KBM-7 (cell line): ENCODE measurements around the gene SYCP2.
A peak's percentile ranks its signal among the peaks of the same experiment; 100 is the strongest.
"Not testable (repeated sequence)": the region's sequence is repeated elsewhere in the genome, so short reads cannot be mapped to it uniquely, and the experiment has no call there.

Source experiments
- DNase-seq: peaks from one replicate; pipeline ENCODE4 v3.0.0-alpha.2; 2015
- in situ Hi-C: fragments of 300-500 bp; cut with MboI; formaldehyde crosslinking; loops from 2 replicates; pipeline ENCODE4 v1.14.3; 2020; ENCODE audit warnings: low sequenced_read_pairs, low pct_unique_long_range_greater_than_20kb, mixed read lengths

The SYCP2 gene

DNA sequence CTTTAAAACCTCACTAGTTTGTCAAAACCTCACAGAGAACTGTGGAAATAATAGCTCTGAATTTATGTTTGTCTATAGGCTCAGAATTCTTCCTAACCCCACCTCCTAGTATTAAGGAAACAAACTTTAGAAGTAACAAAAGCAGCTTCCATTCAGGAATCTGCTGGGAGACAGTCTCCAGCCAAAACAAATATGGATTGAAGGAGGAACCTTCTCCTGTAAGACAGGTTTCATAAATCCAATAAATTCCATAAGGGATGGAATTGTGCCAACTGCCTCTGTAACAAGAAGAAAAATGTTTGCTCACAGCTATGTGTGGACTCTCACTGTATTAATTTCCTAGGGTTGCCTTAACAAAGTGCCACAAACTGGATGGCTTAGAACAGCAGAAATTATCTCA is 7.5 kb downstream of the SYCP2 start:
- no peak for DNase-seq

DNA sequence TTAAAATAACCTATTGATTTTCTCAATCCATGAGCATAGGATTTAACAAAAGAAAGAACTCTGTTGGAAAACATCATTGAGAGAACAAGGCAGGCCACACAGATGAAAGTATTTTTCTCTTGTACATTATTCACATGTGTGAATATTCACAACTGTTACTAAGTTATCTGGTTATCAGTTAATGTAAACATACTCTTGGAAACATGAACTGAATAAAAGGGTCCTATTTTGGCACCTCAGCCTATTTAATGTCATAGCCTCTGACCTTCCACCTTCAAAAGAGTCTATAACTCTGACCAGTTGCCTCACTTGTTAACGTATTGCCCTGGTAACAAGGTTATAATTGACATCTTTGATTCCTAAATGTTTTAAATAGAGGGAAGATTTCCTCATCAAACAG is 8.1 kb downstream of the SYCP2 start:
- DNase-seq, result no peak
- in situ Hi-C loops, result no loop called here

More for the DNA sequence above, 7.5 kb downstream of the SYCP2 start:
- in situ Hi-C loops, result no loop called here

DNA sequence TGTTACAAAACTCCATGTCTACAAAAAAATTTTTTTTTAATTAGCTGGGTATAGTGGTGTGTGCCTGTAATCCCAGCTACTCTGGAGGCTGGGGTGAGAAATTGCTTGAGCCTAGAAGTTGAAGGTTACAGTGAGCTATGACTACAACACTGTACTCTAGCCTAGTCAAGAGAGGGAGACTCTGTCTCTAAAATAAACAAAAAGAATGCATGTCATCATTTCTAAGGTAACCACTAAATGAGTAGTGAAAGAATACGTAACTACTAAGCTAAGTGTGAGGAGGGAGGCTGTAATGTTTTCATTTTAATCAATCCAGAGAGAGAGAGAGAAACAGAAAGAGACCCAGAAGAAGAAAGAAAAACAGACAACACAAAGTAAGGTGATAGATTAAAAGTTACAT is 9.9 kb downstream of the SYCP2 start:
- DNase-seq, result no peak
- in situ Hi-C loops, result no loop called here

DNA sequence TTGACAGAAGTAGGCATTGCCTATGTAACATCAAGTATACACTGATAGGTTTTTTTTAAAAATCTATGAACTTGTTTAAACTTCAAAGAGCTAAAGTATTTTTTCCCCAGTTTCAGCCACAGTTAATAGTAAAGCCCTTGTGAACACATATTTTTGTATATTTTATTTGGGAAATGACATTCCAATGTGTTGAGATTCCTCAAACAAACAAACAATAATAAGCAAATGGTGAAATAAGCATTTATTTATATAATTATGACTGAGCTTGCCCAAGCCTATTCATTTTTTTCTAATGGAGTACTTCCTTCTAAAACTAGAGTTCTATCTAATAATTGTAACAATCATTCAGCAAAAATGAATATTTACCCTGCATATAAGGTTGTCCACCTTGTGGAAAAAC is 12.5 kb downstream of the SYCP2 start:
- in situ Hi-C loops, result no loop called here
- no peak for DNase-seq

DNA sequence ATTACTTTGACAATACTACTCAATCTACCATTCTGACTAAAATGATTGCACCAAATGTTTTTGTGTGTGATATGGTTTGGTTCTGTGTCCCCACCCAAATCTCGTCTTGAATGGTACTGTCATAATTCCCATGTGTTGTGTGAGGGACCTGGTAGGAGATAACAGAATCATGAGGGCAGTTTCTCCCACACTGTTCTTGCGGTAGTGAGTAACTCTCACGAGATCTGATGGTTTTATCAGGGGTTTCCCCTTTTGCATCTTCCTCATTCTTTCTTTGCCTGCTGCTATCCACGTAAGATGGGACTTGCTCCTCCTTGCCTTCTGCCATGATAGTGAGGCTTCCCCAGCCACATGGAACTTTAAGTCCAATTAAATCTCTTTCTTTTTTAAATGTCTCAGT is 20.8 kb downstream of the SYCP2 start:
- in situ Hi-C loops, result no loop called here
- peak; percentile 75 for DNase-seq

DNA sequence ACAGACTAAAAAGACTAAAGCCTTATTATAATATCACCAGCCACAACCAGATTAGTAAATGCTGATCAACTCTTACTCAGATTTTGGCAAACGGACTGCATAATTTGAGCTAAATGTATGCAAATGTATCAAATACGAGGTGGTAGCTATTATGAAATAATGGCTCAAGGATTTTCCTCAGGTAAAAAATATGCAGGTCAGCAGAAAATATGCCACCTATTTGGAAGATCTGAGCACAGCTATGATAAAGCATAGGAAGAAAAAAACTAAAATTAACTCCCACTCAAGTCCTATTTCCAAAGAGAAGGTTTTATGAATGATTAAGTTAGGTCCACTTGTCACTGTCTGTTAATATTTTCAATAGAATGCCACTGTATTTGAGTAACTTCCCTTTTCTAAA is 22.4 kb downstream of the SYCP2 start:
- no peak for DNase-seq
- in situ Hi-C loops, result no loop called here

DNA sequence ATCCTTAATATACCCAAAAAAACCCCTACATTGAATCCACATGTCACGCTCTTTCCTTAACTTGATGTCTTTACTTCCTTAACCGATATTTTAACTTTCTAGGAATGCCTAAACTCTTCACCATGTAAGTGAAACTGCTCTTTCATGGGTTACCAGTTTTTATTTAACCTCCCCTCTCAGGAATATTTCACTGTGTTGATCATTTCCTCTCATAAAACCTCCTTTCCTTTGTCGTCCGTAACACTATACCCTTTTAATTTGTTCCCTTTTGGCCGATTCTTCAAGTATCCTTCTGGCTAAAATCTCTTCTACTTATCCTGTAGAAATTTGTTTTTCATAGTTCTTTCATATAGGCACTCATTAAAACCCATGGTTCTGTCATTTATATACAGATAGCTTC is 24.6 kb downstream of the SYCP2 start:
- no peak for DNase-seq

DNA sequence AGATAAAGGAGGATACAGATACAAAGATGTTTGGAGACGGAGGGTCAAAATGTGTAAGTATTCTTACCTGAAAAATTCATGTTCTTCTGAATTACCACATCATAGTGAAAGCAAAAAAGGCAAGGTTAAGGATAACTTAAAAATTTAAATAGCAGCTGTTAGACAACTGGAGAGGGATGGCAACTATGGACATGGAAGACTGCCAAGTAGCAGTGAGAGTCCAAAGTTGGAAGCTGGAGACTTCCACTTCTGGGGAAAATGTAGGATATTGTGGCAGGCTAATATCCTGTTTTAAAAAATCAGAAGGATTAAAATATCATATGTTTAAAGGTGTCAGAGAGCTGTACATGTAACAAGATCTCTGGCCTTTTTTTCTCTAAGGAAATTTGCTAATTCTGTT is 29.8 kb downstream of the SYCP2 start:
- DNase-seq, result no peak
- in situ Hi-C loops, result no loop called here

More for the DNA sequence above, 24.6 kb downstream of the SYCP2 start:
- in situ Hi-C loops, result no loop called here

DNA sequence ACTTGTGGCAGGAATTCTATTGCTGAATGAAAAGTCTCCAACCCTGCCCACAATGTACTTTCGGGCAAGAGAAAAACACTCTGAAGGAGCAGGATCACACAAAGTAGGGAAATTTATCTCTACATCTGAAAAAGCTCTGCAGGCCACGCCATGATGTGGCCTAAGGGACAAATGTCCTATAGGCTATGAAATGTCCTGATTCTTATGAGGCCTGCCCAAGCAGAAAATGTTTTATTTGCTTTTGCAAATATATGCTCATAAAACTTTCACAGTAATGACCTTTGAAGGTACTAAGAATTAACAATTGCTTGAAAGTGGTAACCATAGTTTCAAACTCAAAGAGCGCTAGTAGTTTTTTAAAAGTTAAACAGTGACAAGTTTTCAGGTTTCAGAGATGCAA is 31.0 kb downstream of the SYCP2 start:
- in situ Hi-C loops, result no loop called here
- DNase-seq, result no peak

DNA sequence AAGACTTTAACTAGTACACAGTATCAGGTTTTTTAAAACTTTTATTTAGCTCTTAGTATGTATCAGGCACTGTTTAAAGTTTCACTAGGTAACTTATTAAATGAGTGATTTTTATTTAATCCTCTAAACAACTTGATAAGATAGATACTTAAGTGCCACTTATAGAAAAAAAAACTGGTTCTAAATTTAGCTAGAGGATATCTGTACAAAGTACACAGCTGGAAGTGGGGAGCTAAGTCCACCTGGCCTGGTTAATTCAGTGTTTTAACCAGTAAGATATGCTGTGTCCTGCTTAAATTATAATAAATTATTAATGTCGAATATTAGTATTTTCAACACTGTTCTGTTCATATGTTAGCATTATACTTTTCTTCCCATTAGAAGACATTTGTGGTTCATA is 37.5 kb downstream of the SYCP2 start:
- in situ Hi-C loops, result no loop called here
- DNase-seq, result no peak

DNA sequence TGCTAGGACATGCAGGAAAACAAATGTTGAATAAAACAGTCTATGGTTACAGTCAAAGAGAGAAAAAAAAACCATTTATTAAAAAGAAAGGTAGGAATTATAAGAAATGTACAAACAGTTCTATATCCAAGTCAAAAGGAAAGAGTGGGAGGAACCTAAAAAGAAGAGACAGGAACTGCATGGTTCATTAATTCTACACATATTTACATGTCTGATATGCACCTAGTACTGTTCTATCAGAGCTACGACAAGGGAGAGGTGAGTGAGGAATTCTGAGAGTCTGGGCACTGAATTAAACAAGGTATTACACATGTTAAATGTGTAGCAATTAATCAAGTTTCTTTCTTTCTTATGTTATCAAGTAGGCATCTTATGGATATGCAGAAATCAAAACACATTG is 41.9 kb downstream of the SYCP2 start:
- in situ Hi-C loops, result no loop called here
- peak; percentile 1 for DNase-seq

DNA sequence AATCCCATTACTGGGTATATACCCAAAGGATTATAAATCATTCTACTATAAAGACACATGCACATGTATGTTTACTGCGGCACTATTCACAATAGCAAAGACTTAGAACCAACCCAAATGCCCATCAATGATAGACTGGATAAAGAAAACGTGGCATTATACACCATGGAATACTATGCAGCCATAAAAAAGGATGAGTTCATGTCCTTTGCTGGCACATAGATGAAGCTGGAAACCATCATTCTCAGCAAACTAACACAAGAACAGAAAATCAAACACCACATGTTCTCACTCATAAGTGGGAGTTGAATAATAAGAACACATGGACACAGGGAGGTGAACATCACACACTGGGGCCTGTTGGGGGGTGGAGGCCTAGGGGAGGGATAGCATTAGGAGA is 43.4 kb downstream of the SYCP2 start:
- in situ Hi-C loops, DNase-seq: not testable (repeated sequence)

DNA sequence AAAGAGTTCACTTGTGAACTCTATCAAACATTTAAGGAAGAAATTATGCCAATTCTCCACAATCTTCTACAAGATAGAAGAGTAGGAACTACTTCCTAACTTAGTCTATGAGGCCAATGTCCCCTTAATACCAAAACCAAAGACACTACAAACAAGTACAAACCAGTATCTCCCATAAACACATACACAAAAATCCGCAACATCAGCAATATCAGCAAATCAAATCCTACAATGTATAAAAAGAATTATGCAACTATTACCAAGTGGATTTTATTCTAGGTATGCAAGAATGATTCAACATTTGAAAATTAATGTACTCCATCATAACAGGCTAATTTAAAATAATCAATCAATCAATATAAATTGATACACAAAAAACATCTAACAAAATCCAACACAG is 45.4 kb downstream of the SYCP2 start:
- in situ Hi-C loops, result no loop called here
- DNase-seq, result no peak

DNA sequence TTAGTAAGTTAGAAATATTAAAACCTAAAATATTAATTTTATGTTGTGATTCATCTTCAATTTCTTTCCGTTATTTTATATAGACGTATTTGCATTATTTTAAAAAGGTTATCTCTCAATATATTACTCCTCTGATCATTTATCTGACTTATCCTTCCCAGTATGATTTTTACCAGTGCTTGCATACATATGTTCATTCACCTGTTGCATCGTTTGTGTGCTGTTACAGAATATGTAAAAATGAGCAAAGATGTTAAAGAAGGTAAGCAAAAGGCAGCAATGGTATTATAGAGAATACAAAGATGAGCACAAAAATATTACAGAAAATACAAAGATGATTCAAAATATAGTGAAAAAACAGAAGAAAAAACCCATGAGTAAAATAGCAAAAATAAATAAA is 48.9 kb downstream of the SYCP2 start:
- in situ Hi-C loops, result no loop called here
- DNase-seq, result no peak

DNA sequence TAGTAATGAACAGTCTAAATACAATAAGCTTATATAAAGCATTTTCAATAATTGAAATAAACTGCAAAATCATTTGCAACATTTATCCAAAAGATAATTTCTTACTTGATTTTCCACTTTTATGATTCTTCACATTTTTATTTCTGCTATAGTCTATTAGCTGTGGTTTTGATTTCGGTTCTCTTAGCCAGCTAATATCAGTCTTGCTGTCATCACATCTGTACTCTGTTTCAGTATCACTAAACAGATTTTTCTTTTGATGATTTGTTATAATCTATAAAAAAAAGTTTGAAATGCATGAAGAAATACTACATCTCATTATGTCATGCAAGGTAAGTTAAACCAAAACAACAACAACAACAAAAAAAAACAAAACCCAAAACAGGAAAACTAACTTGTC is 53.2 kb downstream of the SYCP2 start:
- in situ Hi-C loops, result no loop called here
- no peak for DNase-seq

DNA sequence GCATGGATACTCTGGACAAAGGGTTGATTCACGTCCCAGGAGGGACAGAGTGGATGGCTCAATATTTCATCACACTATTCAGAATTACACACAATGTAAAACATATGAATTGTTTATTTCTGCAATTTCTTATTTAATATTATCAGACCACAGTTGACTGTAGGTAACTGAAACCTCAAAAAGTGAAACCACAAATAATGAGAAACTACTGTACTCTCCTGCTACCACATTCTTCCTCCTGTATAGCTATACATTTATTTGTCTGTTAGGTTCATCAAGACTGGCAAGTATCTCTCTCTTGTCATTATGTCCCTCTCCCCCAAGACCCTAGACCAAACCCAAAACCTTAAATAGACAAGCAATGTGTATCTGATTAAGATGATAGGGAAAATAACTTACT is 60.0 kb downstream of the SYCP2 start:
- DNase-seq, result no peak
- in situ Hi-C loops, result no loop called here

DNA sequence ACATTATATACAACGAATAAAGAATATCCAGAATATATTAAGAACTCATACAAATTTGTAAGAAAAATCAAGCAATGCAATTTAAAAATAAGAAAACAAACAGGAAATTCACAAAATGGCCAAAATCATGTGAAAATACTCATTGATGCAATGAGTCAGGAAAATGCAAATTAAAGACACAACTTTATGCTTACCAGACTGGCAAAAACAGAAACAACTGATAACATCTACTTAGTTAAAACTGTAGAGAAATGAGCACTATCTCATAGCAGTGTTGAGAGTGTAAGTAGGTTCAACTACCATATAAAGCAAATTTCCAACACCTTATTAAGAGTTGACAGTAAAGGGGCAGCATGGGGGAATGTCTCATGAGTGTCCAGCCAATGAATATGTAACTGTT is 62.3 kb downstream of the SYCP2 start:
- in situ Hi-C loops, result no loop called here
- DNase-seq, result no peak

DNA sequence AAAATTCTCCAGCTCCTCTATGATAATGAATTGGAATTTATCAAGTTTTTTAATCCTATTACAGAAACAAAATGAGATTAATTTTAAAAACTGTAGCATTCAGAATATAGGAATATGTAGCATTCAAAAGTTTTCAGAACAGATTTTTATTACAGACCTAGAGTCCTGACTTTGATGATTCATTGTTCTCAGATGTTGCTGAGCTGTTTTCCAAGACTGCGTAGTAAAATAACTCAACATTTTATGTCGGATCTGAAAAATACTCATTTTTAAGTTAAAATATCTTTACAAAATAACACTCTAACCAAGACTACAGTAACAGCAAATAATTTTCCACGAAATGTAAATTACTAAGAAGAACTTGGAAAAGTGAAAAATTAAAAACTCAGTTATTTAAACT is 67.1 kb downstream of the SYCP2 start:
- in situ Hi-C loops, result no loop called here
- DNase-seq, result no peak

DNA sequence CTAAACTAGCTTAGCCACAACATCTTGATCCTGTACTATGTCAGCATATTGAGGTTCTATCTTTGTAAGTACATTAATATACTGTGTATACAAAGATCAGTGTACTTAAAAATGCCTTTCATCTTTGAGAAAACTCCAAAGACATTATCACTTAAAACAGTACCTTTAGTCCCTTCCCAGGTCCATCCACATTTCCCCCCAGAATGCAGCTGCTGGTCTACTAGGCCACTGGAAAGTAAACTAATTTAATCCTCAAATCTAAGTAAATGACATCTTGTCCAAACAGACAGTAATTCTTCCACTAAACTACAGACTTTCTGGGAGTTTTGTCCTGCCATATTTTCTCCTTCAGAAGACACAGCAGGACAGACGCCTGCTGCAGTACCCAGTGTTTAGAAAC is 68.7 kb downstream of the SYCP2 start:
- no peak for DNase-seq
- in situ Hi-C loops, result no loop called here

DNA sequence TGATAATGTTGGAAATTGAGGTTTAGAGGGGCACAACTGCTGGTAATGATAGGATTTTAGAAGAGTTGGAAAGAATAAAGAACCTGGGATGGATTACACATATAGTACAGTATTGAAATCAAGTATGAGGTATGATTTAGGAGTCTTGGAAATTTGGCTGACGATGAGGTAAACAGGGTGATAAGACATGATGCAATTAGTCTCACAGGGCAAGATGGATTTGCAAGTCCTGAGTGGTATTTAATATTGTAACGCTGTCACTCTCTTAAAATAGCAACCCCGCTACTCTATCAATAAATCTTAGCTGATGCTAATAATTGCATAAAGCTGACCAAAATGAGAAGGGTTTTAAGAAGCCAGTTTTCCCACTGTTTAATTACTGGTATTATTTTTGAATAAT is 70.4 kb downstream of the SYCP2 start:
- in situ Hi-C loops, result no loop called here
- DNase-seq, result no peak

DNA sequence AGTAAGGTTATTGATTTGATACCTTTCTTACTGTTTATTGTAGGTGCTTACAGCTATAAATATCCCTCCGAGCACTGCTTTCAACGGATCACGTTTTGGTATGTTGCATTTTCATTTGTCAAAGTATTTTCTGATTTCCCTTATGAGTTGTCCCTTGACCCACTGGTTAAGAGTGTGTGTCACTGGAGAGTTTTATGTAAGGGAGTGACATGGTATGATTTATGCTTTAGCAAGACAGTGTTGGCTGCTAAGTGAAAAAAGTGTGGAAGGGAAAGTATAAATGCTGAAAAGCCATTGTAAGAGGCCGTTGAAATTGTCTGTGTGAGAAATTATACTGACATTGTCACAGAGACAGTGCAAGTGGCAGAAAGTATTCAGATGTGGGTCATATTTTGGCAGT is 72.0 kb downstream of the SYCP2 start:
- in situ Hi-C loops, result no loop called here
- DNase-seq, result no peak

DNA sequence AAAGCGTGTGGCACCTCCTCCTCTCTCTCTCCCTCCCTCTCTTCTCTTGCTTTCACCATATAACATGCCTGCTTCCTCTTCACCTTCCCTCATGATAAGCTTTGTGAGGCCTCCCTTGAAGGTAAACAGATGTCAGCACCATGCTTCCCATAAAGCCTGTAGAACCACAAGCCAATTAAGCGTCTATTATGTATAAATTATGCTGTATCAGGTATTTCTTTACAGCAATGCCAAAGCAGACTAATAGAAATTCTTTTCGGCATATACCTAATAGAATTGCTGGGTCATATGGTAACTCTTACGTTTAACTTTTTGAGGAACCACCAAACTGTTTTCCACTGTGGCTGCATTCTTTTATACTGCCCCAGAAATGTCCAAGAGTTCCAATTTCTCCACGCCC is 75.0 kb downstream of the SYCP2 start:
- in situ Hi-C loops, result no loop called here
- DNase-seq, result no peak
